MV-4-11 (cell line): ENCODE measurements around the gene FXR2.

Experiments used
- DNase-seq: peaks from one replicate; lab custom pipeline; 2025; lab: John Stamatoyannopoulos, UW

The FXR2 gene

DNA sequence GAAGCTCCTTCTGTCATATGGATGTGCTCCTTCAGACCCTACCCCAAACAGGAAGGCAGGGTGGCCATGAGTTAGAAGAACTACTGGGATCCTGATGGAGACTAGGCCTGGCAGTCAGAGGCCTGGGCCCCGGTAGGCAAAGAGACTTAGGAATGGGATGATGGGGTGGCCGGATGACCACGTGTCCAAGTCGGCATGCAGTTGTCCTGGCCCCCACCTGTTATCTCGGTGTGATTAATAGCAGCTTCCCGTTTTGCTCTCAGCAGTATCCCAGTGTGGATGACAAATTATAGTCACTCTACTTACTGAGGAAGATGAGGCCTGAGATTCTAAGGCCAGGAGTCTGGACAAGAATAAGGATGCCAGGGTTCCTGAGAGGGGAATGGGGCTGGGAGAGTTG is 64.4 kb downstream of the FXR2 start:
- DNase-seq: no peak

DNA sequence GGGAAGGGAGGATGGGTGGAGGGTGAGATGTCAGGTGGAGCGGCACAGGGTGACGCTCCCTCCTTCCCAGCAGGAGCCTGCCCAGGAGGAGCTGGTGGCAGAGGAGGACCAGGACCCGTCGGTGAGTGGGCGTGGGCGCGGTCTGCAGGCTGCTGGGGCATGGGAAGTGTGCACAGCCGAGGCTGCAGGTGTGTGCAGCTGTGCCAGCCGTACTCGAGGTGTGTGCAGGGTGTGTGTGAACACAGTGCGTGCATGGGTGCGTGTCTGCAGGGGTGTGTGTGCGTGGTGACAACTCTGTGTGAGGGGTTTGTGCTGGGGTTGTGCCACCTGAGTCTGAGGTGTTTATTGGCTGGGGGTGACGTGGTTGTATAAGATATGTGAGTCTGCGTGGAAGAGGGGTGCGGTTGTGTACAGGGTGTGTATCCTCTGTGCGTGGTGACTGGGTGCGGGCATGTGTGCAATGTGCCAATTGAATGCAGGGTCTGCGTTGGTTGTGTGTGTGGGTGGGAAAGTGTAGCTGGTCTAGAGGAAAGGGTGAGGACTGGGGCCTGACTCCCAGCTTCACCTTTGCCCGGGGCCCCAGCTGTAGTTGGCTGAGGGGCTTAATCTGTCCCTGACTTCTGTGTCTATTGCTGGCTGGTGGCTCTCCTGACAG is 65.2 kb downstream of the FXR2 start:
- DNase-seq: no peak

DNA sequence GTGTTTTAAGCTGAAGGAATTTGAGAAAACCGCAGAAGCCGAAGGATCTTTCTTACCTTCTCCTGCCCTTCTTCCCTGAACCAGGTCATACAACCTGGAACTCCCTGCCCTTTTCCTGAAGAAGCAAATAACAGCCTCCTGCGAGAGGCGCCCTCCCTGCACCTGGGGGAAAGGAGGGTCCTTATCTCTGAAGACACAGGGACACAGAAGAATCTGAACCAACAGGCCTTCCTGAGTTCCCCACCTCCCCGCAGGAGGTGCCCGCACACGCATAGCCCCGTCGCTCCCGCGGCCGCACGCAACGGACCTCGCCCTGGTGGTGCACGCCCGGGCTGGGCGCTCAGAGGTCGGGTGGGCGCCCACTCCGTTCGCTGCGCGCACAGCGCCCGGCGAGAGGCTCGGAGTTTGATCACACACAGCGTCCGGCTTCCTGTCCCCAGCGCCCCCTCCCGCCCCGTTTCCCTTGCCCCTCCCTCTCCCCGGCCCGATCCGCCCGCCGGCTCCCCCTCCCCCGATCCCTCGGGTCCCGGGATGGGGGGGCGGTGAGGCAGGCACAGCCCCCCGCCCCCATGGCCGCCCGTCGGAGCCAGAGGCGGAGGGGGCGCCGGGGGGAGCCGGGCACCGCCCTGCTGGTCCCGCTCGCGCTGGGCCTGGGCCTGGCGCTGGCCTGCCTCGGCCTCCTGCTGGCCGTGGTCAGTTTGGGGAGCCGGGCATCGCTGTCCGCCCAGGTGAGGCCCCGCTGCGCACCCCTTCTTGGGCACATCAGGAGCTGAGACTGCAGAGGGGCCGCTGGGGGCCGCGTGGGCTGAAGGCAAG is 65.9 kb downstream of the FXR2 start, which contains the start of gene TNFSF12:
TNFSF12 (plus strand) TSS at position 474 of the 816 bp plus-strand sequence; CDS start at position 570, 96 bp downstream.
- no peak for DNase-seq

DNA sequence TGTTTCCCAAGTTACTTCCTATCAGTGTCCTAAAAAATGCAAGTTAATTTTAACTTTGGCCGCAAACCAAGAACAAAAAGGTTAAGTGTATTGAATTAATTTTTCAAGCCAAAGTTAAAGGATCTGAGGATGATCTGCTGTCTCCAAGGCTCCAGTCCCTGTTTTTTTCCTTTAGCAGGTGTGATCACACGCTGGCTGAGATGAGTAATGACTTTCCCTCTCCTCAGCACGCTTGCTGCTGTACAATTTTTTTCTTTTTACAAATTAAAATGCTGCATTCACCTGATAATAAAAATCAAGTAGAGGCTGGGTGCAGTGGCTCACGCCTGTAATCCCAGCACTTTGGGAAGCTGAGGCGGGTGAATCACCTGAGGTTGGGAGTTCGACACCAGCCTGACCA is 69.8 kb downstream of the FXR2 start:
- no peak for DNase-seq
